ENCODE data around the gene LLGL2. TPM values are rescaled to one million over a fixed set of nuclear protein-coding genes. Genes with fewer than 3 reads are reported as not detected.

The LLGL2 gene
- total and polyA plus RNA-seq, 5 experiments from 2014 or later: 13.4 to 30.6 (median 21.8) TPM

DNA sequence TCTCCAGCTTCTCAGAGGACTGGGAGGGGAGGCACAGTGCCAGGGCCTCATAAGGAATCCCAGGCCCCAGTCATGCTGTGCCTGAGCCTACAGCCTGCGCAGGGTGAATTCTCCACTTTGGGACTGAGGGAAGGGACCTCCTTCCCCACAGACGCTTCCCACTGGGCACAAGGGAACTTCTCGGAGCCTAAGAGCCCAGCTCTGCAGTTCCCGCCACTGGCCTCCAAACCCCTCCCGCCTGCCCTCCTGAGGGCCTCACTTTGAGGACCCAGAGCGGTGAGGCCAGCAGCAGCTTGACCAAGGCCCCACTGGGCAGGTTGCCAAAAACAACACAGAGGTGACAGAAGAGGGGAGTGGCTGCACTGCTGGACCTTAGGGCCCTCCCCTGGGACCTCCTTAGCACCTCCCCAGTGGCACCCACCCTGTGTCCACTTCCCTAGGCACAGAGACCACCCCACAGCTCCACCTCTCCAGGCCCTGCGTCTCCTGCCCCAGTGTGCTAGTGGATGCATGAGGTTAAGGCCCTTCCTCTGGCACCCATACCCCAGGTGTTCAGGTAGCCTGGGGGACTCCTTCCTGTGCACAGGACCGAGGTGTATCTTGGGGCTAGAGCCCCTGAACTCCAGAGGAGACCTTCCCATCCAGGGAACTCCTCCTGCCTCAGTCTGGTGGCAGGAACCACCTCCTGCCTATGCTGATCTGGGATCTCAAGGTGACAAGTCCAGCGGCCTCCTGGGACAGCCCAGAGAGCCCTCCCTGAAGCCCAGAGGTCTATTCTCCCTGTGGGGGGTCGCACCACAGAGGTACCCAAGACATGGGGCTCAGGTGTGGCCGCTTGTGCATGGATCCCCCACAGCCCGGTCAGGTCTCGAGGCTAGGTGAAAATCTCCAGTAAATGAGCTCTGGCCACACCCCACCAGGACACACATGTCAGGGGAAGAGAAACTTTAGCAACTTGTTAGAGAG is 13.6 kb upstream of the LLGL2 start:
- Mint-ChIP-seq H3K9me3 (no peaks in the 10 kb centered on the region), H3K27me3 (no peaks in the 10 kb centered on the region), H3K4me1 (peaks cover 0 to 2% (median under 1%) of the 10 kb centered on the region in 4 donors), H3K36me3 (no peaks in the 10 kb centered on the region), H3K4me3 (no peak overlapping the region), H3K27ac (peak overlapping the region in 1 of 10 donors; percentile 38)
- POLR2A ChIA-PET: interaction anchor here (0.6 to 1.2 kb wide), 2 partner anchors 56 to 1214 kb away, joined by 4 to 6 read pairs; partner anchors contain the start of gene TMEM94
- DNase-seq (no peak), ATAC-seq (no peak)

- H3K4me1 Mint-ChIP-seq: peaks cover 7 to 14% (median 13%) of the 10 kb centered on the region in 4 donors
- peak overlapping the region in 6 of 10 donors; percentile 18 to 75 (median 46) for H3K4me3 Mint-ChIP-seq
- ATAC-seq (no peak), DNase-seq (no peak)
- peaks cover 0 to 2% (median 0%) of the 10 kb centered on the region in 3 donors for H3K36me3 Mint-ChIP-seq
- POLR2A ChIA-PET: no interaction called here
- no peaks in the 10 kb centered on the region for H3K9me3 Mint-ChIP-seq
- H3K27ac Mint-ChIP-seq: peak overlapping the region in 3 of 10 donors; percentile 3 to 42 (median 40)
- H3K27me3 Mint-ChIP-seq: no peaks in the 10 kb centered on the region
These were observed 12.4 kb upstream of the LLGL2 start for GRCh38 chr17:75512926-75513640.

DNA sequence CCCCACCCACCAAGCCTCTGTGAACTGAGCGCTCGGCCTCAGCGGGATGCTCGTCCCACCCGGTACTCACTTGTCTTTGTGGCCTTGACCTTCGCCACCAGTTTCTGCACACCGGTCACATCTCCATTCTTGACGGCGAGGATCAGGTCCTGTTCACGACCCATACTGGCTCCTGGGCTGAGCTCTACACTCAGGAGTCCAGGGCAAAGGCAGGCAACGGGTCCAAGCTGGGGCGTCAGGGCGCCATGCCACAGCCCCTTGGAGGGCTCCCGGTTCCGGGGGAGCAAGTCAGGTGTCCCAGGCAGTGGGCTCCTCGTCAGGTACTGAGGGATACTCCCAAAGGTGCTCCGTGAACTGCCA is 11.9 kb upstream of the LLGL2 start:
- no peaks in the 10 kb centered on the region for H3K27me3 Mint-ChIP-seq
- H3K4me1 Mint-ChIP-seq: peaks cover 12 to 19% (median 18%) of the 10 kb centered on the region in 4 donors
- no peak for DNase-seq
- ATAC-seq: no peak
- peak overlapping the region in 3 of 10 donors; percentile 14 to 40 (median 31) for H3K27ac Mint-ChIP-seq
- POLR2A ChIA-PET: interaction anchor here (1.1 kb wide), 1 partner anchor 12 kb away, joined by 3 read pairs; the partner anchor contains the start of gene LLGL2
- H3K9me3 Mint-ChIP-seq: no peaks in the 10 kb centered on the region
- H3K36me3 Mint-ChIP-seq: peaks cover 0 to 7% (median 3%) of the 10 kb centered on the region in 3 donors
- peak overlapping the region in 6 of 10 donors; percentile 18 to 75 (median 46) for H3K4me3 Mint-ChIP-seq

- Mint-ChIP-seq H3K9me3 (no peaks in the 10 kb centered on the region), H3K4me3 (peak overlapping the region in 9 of 10 donors; percentile 9 to 75 (median 59)), H3K4me1 (peaks cover 13 to 27% (median 25%) of the 10 kb centered on the region in 4 donors), H3K27me3 (no peaks in the 10 kb centered on the region), H3K36me3 (peaks cover 0 to 14% (median 4%) of the 10 kb centered on the region in 3 donors), H3K27ac (peak overlapping the region in 4 of 10 donors; percentile 15 to 34 (median 24))
- POLR2A ChIA-PET: interaction anchor here (1.0 to 1.1 kb wide), 2 partner anchors 11 to 58 kb away, joined by 3 read pairs; partner anchors contain the start of genes LLGL2 and TMEM94
- DNase-seq (peak in 1 of 10 donors; percentile 6), ATAC-seq (no peak)
These were observed 11.1 kb upstream of the LLGL2 start for GRCh38 chr17:75514299-75514918.

- no peak for ATAC-seq
- no peaks in the 10 kb centered on the region for H3K27me3 Mint-ChIP-seq
- peaks cover 0 to 18% (median 8%) of the 10 kb centered on the region in 3 donors for H3K36me3 Mint-ChIP-seq
- H3K27ac Mint-ChIP-seq: peak overlapping the region in 3 of 10 donors; percentile 15 to 27 (median 20)
- POLR2A ChIA-PET: interaction anchor here (1.0 kb wide), 1 partner anchor 59 kb away, joined by 3 read pairs; the partner anchor contains the start of gene TMEM94
- H3K9me3 Mint-ChIP-seq: no peaks in the 10 kb centered on the region
- no peak for DNase-seq
- H3K4me3 Mint-ChIP-seq: peak overlapping the region; percentile 9 to 77 (median 60)
- peaks cover 13 to 30% (median 26%) of the 10 kb centered on the region in 4 donors for H3K4me1 Mint-ChIP-seq
These were observed 10.5 kb upstream of the LLGL2 start for GRCh38 chr17:75514919-75515495.

DNA sequence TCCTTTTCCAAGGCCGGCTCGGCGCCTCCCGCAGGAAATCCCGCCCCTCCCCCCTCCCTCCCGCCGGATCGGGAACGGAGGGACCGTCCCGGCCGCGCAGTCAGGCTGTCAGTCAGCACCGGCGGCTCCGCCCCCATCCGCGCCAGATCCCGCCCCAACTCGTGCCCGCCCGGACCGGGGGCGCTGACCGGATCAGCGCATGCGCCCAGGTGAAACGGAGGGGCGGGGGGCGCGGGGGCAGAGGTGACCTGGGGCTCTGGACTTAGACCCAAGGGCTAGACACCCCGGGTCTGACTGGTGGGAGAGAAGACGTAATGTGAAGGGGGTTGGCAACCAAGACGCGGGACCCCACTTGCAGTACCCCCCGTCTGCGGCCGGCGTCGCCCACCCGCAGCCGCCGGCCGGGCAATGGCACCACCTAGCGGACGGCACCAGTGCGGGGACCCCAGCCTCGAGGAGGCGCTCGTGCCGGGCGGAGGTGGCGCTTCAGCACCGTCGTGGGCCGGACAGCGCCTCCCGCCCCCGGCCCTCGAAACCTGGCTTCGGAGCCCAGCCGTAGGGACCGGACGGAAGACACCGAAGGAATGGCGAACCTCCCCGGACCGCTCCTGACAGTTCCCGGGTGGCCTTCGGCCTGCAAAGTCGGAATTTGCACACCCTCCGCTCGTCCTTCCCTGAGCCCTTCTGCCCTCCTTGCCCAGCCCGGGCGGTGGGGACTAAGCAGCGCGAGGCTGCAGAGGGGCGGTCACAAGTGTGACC is 9.8 kb upstream of the LLGL2 start, which contains the start of gene CASKIN2:
Gene CASKIN2, minus strand, starts transcription at position 42 of the 759 bp plus-strand sequence. CDS start 1,733 bp downstream, outside the sequence.
- peak within 1 kb of the TSS in 8 of 10 donors; percentile 8 to 80 (median 44) for H3K27ac Mint-ChIP-seq
- ATAC-seq (peak; percentile 53 to 55), DNase-seq (peak; percentile 67 to 86 (median 79))
- POLR2A ChIA-PET: interaction anchor here (1.0 to 3.1 kb wide), 18 partner anchors 9 to 643 kb away, joined by 3 to 32 read pairs (median 6); partner anchors contain the start of genes FDXR, GRB2, LLGL2 and MIF4GD
- H3K4me1 Mint-ChIP-seq: peaks cover 13 to 30% (median 26%) of the 10 kb centered on the region in 4 donors
- H3K36me3 Mint-ChIP-seq: peaks cover 0 to 22% (median 8%) of the 10 kb centered on the region in 3 donors
- peak within 1 kb of the TSS; percentile 70 to 90 (median 78) for H3K4me3 Mint-ChIP-seq
- H3K9me3 Mint-ChIP-seq: no peaks in the 10 kb centered on the region
- H3K27me3 Mint-ChIP-seq: no peaks in the 10 kb centered on the region

- H3K9me3 Mint-ChIP-seq: no peaks in the 10 kb centered on the region
- no peaks in the 10 kb centered on the region for H3K27me3 Mint-ChIP-seq
- peak within 1 kb of the TSS in 9 of 10 donors; percentile 90 to 98 (median 96) for H3K27ac Mint-ChIP-seq
- DNase-seq: peak; percentile 88 to 97 (median 92)
- POLR2A ChIA-PET: interaction anchor here (0.6 to 3.1 kb wide), 26 partner anchors 9 to 1066 kb away, joined by 3 to 32 read pairs (median 4); partner anchors contain the start of genes FDXR, GRB2, LLGL2 and MIF4GD
- peak; percentile 74 to 76 for ATAC-seq
- peaks cover 13 to 30% (median 26%) of the 10 kb centered on the region in 4 donors for H3K4me1 Mint-ChIP-seq
- H3K36me3 Mint-ChIP-seq: peaks cover 0 to 26% (median 8%) of the 10 kb centered on the region in 3 donors
- peak within 1 kb of the TSS; percentile 71 to 90 (median 85) for H3K4me3 Mint-ChIP-seq
These were observed 9.3 kb upstream of the LLGL2 start, which contains the start of gene TSEN54 for GRCh38 chr17:75516255-75516618. Gene TSEN54, plus strand, starts transcription at chr17:75516528. Its CDS starts 33 bp downstream, at chr17:75516561.

DNA sequence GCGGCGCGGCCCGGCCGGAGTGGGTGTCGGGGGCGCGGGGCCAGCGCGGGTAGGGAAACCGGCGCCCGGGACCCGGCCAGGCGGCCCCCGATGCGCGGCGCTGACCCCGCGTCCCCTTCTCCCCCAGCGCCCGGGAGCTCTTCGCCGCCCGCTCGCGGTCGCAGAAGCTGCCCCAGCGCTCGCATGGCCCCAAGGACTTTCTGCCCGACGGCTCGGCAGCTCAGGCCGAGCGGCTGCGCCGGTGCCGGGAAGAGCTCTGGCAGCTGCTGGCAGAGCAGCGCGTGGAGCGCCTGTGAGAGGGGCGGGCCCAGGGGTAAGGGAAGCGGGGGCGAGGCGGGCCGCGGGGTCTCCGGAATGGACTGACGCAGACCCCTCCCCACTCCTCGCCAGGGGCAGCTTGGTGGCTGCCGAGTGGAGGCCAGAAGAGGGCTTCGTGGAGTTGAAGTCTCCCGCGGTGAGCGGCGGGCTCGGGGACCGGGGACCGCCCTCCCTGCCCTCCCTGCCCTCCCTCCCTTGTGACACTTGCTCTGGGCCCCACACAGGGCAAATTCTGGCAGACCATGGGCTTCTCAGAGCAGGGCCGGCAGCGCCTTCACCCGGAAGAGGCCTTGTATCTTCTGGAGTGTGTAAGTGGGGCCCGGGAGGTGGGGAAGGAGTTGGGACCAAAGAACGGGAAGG is 8.7 kb upstream of the LLGL2 start:
- DNase-seq (peak in 3 of 10 donors; percentile 27 to 40 (median 39)), ATAC-seq (peak in 1 of 2 donors; percentile 19)
- POLR2A ChIA-PET: interaction anchor here (0.6 to 3.1 kb wide), 27 partner anchors 8 to 1066 kb away, joined by 3 to 32 read pairs (median 4); partner anchors contain the start of genes FDXR, GRB2, LLGL2 and MIF4GD
- peaks cover 13 to 30% (median 26%) of the 10 kb centered on the region in 4 donors for H3K4me1 Mint-ChIP-seq
- no peaks in the 10 kb centered on the region for H3K27me3 Mint-ChIP-seq
- H3K27ac Mint-ChIP-seq: peak overlapping the region in 9 of 10 donors; percentile 90 to 98 (median 96)
- peaks cover 0 to 30% (median 8%) of the 10 kb centered on the region in 3 donors for H3K36me3 Mint-ChIP-seq
- H3K9me3 Mint-ChIP-seq: no peaks in the 10 kb centered on the region
- peak overlapping the region; percentile 71 to 88 (median 84) for H3K4me3 Mint-ChIP-seq

DNA sequence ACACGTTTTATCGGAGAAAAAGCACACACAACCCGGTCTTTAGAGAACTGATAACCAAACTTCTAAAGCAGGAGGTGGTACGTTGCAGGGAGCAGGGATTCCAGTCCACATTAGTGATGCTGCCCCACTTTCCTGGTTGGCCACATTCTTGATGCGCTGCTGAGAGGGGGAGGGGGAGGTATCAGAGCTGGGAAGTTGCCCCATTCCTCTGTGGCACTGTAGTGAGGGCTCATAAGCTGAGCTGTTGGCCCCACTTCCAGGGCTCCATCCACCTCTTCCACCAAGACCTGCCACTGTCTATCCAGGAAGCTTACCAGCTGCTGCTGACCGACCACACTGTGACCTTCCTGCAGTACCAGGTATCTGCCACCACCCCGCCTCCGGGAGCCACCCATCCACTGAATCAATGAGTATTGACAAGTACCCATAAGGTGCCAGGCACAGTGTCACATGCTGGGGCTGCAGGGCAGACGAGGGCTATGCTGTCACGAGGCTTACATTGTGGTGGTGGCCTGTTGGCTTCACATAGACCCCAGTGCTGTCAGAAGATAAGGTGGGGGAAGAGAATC is 8.1 kb upstream of the LLGL2 start:
- peaks cover 13 to 32% (median 26%) of the 10 kb centered on the region in 4 donors for H3K4me1 Mint-ChIP-seq
- ATAC-seq (no peak), DNase-seq (peak in 3 of 10 donors; percentile 12 to 30 (median 16))
- H3K36me3 Mint-ChIP-seq: peaks cover 0 to 36% (median 9%) of the 10 kb centered on the region in 3 donors
- H3K4me3 Mint-ChIP-seq: peak overlapping the region; percentile 71 to 88 (median 84)
- H3K27me3 Mint-ChIP-seq: no peaks in the 10 kb centered on the region
- peak overlapping the region; percentile 90 to 98 (median 96) for H3K27ac Mint-ChIP-seq
- no peaks in the 10 kb centered on the region for H3K9me3 Mint-ChIP-seq
- POLR2A ChIA-PET: interaction anchor here (1.0 to 3.1 kb wide), 13 partner anchors 7 to 263 kb away, joined by 3 to 32 read pairs (median 12); partner anchors contain the start of genes GGA3, GRB2, LLGL2 and MRPS7

All from naive thymus-derived CD8-positive, alpha-beta T cell (primary cell).